MCF 10A (cell line): ENCODE measurements around the gene EHD1. TPM values are rescaled to one million over a fixed set of nuclear protein-coding genes. Genes with fewer than 3 reads are reported as not detected.

Experiments
- BruUV-seq: library from RNA; stranded (reverse); fragments of 400-500 nt; replicated peaks from 2 replicates; lab custom pipeline; 2021; lab: Mats Ljungman, UMichigan
- CTCF ChIA-PET: fragments of 300-600 bp; sonication (Branson Sonifier 250); formaldehyde crosslinking; extraction: SDS; loops from one replicate; lab custom pipeline; 2021; ENCODE audit warnings: antibody characterized with exemption, inconsistent platforms; lab: Yijun Ruan, JAX
- POLR2A ChIA-PET: fragments of 300-600, 350-650 bp; sonication (Branson Sonifier 250); formaldehyde crosslinking; extraction: SDS; loops from one replicate; lab custom pipeline; 2020; ENCODE audit warnings: antibody characterized with exemption, inconsistent platforms; lab: Yijun Ruan, JAX
- DNase-seq: peaks from one replicate; pipeline ENCODE4 v3.0.0-alpha.2; 2018; ENCODE audit not compliant: unreplicated experiment
- H3K27ac Mint-ChIP-seq: one replicate; pipeline ENCODE4 v1.8.0; 2022; ENCODE audit warnings: mild to moderate bottlenecking, low read depth, mixed read lengths; ENCODE audit not compliant: unreplicated experiment
- H3K27me3 Mint-ChIP-seq: one replicate; pipeline ENCODE4 v1.8.0; 2022; ENCODE audit warnings: mixed read lengths; ENCODE audit not compliant: insufficient read depth, unreplicated experiment
- H3K36me3 Mint-ChIP-seq: one replicate; pipeline ENCODE4 v1.8.0; 2022; ENCODE audit warnings: mild to moderate bottlenecking, moderate library complexity, mixed read lengths; ENCODE audit not compliant: insufficient read depth, unreplicated experiment
- H3K4me1 Mint-ChIP-seq: one replicate; pipeline ENCODE4 v1.8.0; 2022; ENCODE audit warnings: mixed read lengths; ENCODE audit not compliant: insufficient read depth, unreplicated experiment
- H3K4me3 Mint-ChIP-seq: one replicate; pipeline ENCODE4 v1.8.0; 2022; ENCODE audit warnings: mild to moderate bottlenecking, moderate library complexity, mixed read lengths; ENCODE audit not compliant: unreplicated experiment
- H3K9me3 Mint-ChIP-seq: one replicate; pipeline ENCODE4 v1.8.0; 2022; ENCODE audit warnings: mixed read lengths; ENCODE audit not compliant: unreplicated experiment
- intact Hi-C: fragments of 100-400 bp; cut with micrococcal nuclease; formaldehyde crosslinking; loops from 2 replicates; pipeline ENCODE4 v1.14.1; 2022
- total RNA-seq: library from RNA; stranded (reverse); gene quantifications from 2 replicates; pipeline ENCODE4 v1.2.3, GENCODE V29; 2022
- TF ChIP-seq, protein P1 (sequence below): fragments of 200-600 bp; IDR thresholded peaks from one replicate; pipeline ENCODE4 v1.8.0; 2022; ENCODE audit warnings: antibody characterized with exemption, mild to moderate bottlenecking; ENCODE audit not compliant: unreplicated experiment

Gene EHD1
- total RNA-seq, 1 experiment from 2014 or later = 80.6 TPM

DNA sequence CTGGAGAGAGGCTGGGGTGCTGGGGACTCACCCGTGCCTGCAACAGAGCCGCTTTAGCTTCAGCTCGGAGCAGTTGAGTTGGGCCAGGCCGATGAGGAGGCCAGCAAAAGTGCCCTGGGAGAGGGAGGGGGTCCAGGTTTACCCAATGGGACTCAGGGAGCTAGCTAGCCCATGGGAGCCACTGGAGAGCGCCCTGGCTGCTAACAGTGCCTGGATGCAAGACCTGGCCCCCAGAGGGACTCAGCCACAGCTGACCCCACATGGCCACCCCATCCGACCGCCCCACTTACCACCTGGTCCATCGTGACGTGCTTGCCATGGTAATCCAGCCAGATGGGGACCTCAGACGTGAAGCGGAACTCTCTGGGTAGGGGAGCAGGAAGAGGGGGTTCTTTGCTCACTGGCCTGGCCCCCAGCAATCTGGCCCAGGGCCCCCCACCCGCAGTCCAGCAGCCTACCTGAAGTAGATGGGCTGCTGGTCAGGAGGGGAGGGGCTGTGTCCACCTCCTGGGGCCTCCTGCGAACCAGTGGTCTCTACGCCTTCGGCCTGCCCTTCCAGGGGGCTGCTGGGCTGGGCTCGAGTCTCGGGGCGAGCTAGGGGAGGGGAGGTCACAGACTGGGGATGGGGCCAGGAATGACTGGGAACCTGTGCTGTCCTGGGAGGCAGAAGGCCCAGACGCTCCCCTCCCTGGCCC, 19.1 kb upstream of the EHD1 start:
- no peak for DNase-seq
- Mint-ChIP-seq H3K36me3 (peaks cover 29% of the 10 kb centered on the region), H3K4me3 (no peak overlapping the region), H3K4me1 (peaks cover 6% of the 10 kb centered on the region), H3K27me3 (no peaks in the 10 kb centered on the region), H3K27ac (no peak overlapping the region), H3K9me3 (no peaks in the 10 kb centered on the region)
- intact Hi-C loops = no loop called here
- ChIA-PET POLR2A (interaction anchor here (0.6 to 1.6 kb wide), 2 partner anchors 20 to 111 kb away, joined by 3 to 6 read pairs; partner anchors contain the start of gene ATG2A), CTCF (interaction anchor here (0.6 to 7.1 kb wide), 2 partner anchors 49 to 58 kb away, joined by 3 to 93 read pairs; no protein-coding TSS in a partner anchor)
- no TSS peak for BruUV-seq
- TF ChIP-seq, protein P1, sequence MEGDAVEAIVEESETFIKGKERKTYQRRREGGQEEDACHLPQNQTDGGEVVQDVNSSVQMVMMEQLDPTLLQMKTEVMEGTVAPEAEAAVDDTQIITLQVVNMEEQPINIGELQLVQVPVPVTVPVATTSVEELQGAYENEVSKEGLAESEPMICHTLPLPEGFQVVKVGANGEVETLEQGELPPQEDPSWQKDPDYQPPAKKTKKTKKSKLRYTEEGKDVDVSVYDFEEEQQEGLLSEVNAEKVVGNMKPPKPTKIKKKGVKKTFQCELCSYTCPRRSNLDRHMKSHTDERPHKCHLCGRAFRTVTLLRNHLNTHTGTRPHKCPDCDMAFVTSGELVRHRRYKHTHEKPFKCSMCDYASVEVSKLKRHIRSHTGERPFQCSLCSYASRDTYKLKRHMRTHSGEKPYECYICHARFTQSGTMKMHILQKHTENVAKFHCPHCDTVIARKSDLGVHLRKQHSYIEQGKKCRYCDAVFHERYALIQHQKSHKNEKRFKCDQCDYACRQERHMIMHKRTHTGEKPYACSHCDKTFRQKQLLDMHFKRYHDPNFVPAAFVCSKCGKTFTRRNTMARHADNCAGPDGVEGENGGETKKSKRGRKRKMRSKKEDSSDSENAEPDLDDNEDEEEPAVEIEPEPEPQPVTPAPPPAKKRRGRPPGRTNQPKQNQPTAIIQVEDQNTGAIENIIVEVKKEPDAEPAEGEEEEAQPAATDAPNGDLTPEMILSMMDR = no peak

DNA sequence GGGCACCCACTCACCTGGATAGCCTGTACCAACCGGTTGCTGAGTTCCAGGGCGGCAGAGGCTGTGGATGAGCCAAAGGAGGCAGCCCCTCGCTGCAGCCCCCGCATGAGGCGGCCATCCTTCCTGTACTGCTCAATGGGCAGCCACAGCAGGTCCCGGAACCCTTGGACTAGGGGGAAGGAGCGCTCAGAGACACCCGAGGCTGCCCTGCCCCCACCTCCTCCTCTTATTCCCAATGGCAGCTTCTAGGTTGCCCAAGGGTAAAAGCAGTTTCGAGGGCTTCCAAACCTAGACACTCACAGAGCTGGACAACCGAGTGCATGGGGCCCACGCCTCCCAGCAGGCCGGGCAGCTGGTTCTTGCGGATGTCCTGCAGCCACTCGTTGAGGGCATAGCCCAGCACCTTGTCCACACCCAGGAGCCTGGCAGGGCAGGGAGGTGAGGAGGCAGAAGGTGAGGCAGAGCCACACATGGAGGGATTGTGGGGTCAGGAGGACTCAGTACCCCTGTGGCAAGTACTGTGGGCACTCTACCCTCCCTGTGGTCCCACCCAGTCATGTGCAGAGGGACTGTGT, 18.1 kb upstream of the EHD1 start:
- H3K4me3 Mint-ChIP-seq = no peak overlapping the region
- H3K9me3 Mint-ChIP-seq = no peaks in the 10 kb centered on the region
- no TSS peak for BruUV-seq
- intact Hi-C loops = no loop called here
- H3K27ac Mint-ChIP-seq = no peak overlapping the region
- CTCF ChIA-PET = interaction anchor here (0.6 to 7.1 kb wide), 5 partner anchors 12 to 139 kb away, joined by 3 to 93 read pairs (median 4); no protein-coding TSS in a partner anchor
- no peak for DNase-seq
- TF ChIP-seq, protein P1 = no peak
- H3K27me3 Mint-ChIP-seq = no peaks in the 10 kb centered on the region
- H3K4me1 Mint-ChIP-seq = peaks cover 6% of the 10 kb centered on the region
- H3K36me3 Mint-ChIP-seq = peaks cover 29% of the 10 kb centered on the region
- POLR2A ChIA-PET = interaction anchor here (0.6 kb wide), 1 partner anchor 144 kb away, joined by 3 read pairs; no protein-coding TSS in a partner anchor

DNA sequence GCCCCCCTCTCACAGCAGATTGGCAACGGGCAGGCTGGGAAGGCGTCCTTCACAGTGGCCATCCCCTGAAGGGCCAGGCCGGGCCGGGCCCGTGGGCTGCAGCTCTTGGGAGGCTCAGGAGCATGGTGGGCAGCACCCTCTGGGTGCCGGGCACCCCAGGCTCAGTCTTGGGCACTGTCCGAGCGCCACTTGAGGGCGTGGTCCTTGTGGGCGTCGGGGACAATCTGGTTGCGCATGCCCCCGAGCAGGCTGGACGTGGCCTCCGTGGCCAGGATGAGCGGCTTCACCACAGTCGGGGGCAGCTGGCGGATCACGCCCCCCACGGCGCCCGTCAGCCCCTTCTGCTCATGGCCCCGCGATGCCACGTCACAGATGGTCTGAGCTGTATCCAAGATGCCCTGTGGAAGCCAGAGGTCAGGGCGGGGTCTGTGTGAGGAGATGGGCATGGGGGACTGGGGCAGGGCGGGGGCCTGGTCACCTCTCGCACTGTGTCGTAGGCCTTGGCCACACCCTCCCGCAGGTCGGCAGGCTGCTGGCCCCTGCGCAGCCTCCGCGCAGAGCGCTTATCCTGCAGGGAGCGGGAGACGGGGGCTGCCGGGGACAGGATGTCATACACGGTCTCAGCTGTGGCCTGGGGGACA, 16.5 kb upstream of the EHD1 start:
- Mint-ChIP-seq H3K27ac (no peak overlapping the region), H3K9me3 (no peaks in the 10 kb centered on the region), H3K4me3 (no peak overlapping the region), H3K27me3 (no peaks in the 10 kb centered on the region), H3K4me1 (peaks cover 1% of the 10 kb centered on the region), H3K36me3 (peaks cover 16% of the 10 kb centered on the region)
- DNase-seq = no peak
- TF ChIP-seq, protein P1 = no peak
- intact Hi-C loops = loop anchor here (1.0 to 2.0 kb wide), 2 partner anchors 48 to 108 kb away; no protein-coding TSS in a partner anchor
- ChIA-PET POLR2A (interaction anchor here (1.1 kb wide), 1 partner anchor 52 kb away, joined by 3 read pairs; no protein-coding TSS in a partner anchor), CTCF (interaction anchor here (0.6 to 7.1 kb wide), 18 partner anchors 10 to 373 kb away, joined by 3 to 93 read pairs (median 4); partner anchors contain the start of genes ARL2 and ATG2A)
- no TSS peak for BruUV-seq
